CD14-positive monocyte (primary cell): ENCODE results near the gene TGFBR1. TPM values are rescaled to one million over a fixed set of nuclear protein-coding genes. Genes with fewer than 3 reads are reported as not detected.

Experiments
- DNase-seq, 3 donors: peaks; one replicate each; pipeline ENCODE4 v3.0.0-alpha.2; 2011 to 2022
- H2AFZ ChIP-seq: 2 replicates; pipeline ENCODE4 v1.6.0; 2012; ENCODE audit warnings: mild to moderate bottlenecking, low read depth, low read length, inconsistent platforms; ENCODE audit not compliant: insufficient read depth, poor library complexity, severe bottlenecking
- H3K27ac ChIP-seq, 2 donors: 1 replicate in 1 of 2; 2 replicates in 1 of 2; pipeline ENCODE4 v1.5.1; 2012 to 2013; ENCODE audit warnings: low read length in 2 of 2, control low read depth in 1 of 2, inconsistent platforms in 1 of 2, low read depth in 1 of 2, mild to moderate bottlenecking in 1 of 2
- H3K27me3 ChIP-seq, 2 donors: one replicate each; pipeline versions ENCODE4 v1.6.0 to v1.6.1; 2011 to 2013; ENCODE audit warnings: low read length in 2 of 2; ENCODE audit not compliant: control insufficient read depth in 2 of 2, insufficient read depth in 2 of 2
- H3K36me3 ChIP-seq, 2 donors: replicated peaks in 1 of 2; 1 replicate in 1 of 2; 2 replicates in 1 of 2; pipeline versions ENCODE4 v1.5.1 to v1.6.1; 2012 to 2013; ENCODE audit warnings: low read length in 2 of 2, control low read depth in 1 of 2, inconsistent platforms in 1 of 2, mild to moderate bottlenecking in 1 of 2; ENCODE audit not compliant: insufficient read depth in 2 of 2, control insufficient read depth in 1 of 2
- H3K4me1 ChIP-seq, 2 donors: 1 replicate in 1 of 2; 2 replicates in 1 of 2; pipeline versions ENCODE4 v1.5.1 to v1.6.1; 2012 to 2013; ENCODE audit warnings: low read length in 2 of 2, control low read depth in 1 of 2, inconsistent platforms in 1 of 2, mild to moderate bottlenecking in 1 of 2, moderate library complexity in 1 of 2; ENCODE audit not compliant: insufficient read depth in 2 of 2, control insufficient read depth in 1 of 2
- H3K4me2 ChIP-seq: replicated peaks from 2 replicates; pipeline ENCODE3; 2012; ENCODE audit warnings: low read length, moderate library complexity, mild to moderate bottlenecking; ENCODE audit not compliant: poor library complexity, severe bottlenecking; ENCODE audit errors: extremely low read depth
- H3K4me3 ChIP-seq, 3 experiments: fragments of 200-600 bp in 1 of 3; sonication (generic) in 1 of 3; replicated peaks in 1 of 3; 1 replicate in 2 of 3; 2 replicates in 1 of 3; pipeline ENCODE4 v1.5.1; 2011 to 2013; ENCODE audit warnings: low read length in 3 of 3, mild to moderate bottlenecking in 3 of 3, control low read depth in 2 of 3, low read depth in 2 of 3, inconsistent platforms in 1 of 3, moderate library complexity in 1 of 3
- H3K79me2 ChIP-seq: 2 replicates; pipeline ENCODE4 v1.6.0; 2012; ENCODE audit warnings: mild to moderate bottlenecking, control low read depth, inconsistent platforms, low read length, moderate library complexity; ENCODE audit not compliant: insufficient read depth
- H3K9ac ChIP-seq: 2 replicates; pipeline ENCODE4 v1.6.0; 2017; ENCODE audit warnings: low read length, mild to moderate bottlenecking; ENCODE audit not compliant: insufficient read depth, poor library complexity, severe bottlenecking
- H3K9me3 ChIP-seq, 2 donors: replicated peaks in 1 of 2; 1 replicate in 1 of 2; 2 replicates in 1 of 2; pipeline versions ENCODE4 v1.5.1 to v1.6.1; 2012 to 2013; ENCODE audit warnings: low read length in 2 of 2, control low read depth in 1 of 2; ENCODE audit not compliant: control insufficient read depth in 1 of 2, insufficient read depth in 1 of 2
- H4K20me1 ChIP-seq: 2 replicates; pipeline ENCODE4 v1.6.0; 2012; ENCODE audit warnings: mild to moderate bottlenecking, low read length, control low read depth, moderate library complexity; ENCODE audit not compliant: insufficient read depth
- H3K27ac Mint-ChIP-seq, 7 donors: one replicate each; pipeline ENCODE4 v1.8.0; 2020; ENCODE audit warnings: mild to moderate bottlenecking in 7 of 7, mixed read lengths in 7 of 7, moderate library complexity in 6 of 7, inconsistent platforms in 2 of 7
- H3K27me3 Mint-ChIP-seq, 3 donors: one replicate each; pipeline ENCODE4 v1.8.0; 2021 to 2022; ENCODE audit warnings: low read depth in 3 of 3, mild to moderate bottlenecking in 3 of 3, mixed read lengths in 3 of 3, moderate library complexity in 3 of 3, inconsistent platforms in 1 of 3
- H3K36me3 Mint-ChIP-seq, 2 donors: one replicate each; pipeline ENCODE4 v1.8.0; 2020; ENCODE audit warnings: mixed read lengths in 2 of 2, inconsistent platforms in 1 of 2, mild to moderate bottlenecking in 1 of 2
- H3K4me1 Mint-ChIP-seq: one replicate; pipeline ENCODE4 v1.8.0; 2020; ENCODE audit warnings: mild to moderate bottlenecking, mixed read lengths
- H3K4me3 Mint-ChIP-seq, 2 donors: one replicate each; pipeline ENCODE4 v1.8.0; 2020; ENCODE audit warnings: mild to moderate bottlenecking in 2 of 2, mixed read lengths in 2 of 2, moderate library complexity in 1 of 2
- H3K9me3 Mint-ChIP-seq, 7 donors: one replicate each; pipeline ENCODE4 v1.8.0; 2020 to 2022; ENCODE audit warnings: mixed read lengths in 7 of 7, mild to moderate bottlenecking in 6 of 7, moderate library complexity in 6 of 7, inconsistent platforms in 2 of 7
- WGBS: methylation state at CpG from one replicate; pipeline ENCODE4 v1.1.5; 2013; ENCODE audit warnings: missing lambda C conversion rate; ENCODE audit not compliant: insufficient coverage; 5-methylcytosine and 5-hydroxymethylcytosine counted together
- intact Hi-C, 2 donors: fragments of 100-400 bp; cut with micrococcal nuclease; formaldehyde crosslinking; loops; one replicate each; pipeline versions ENCODE4 v1.15.0 to v1.15.1; 2023
- polyA plus RNA-seq, 3 donors: library from polyadenylated mRNA; depleted of rRNA in 1 of 3; unstranded in 2 of 3; stranded (reverse) in 1 of 3; fragments of 300-500 nt in 2 of 3; fragments of >200 nt in 1 of 3; fragmentation: Illumina TruSeq in 2 of 3; gene quantifications; 1 replicate in 2 of 3; 2 replicates in 1 of 3; pipeline ENCODE4 v1.2.3, GENCODE V29; 2012 to 2021
- small RNA-seq: library from RNA; depleted of rRNA; stranded (forward); fragments of <200 nt; gene quantifications from one replicate; pipeline ENCODE3, GENCODE V24; 2012; ENCODE audit warnings: low read depth; ENCODE audit not compliant: insufficient read length
- TF ChIP-seq, protein P1 (sequence below): fragments of 200-600 bp; IDR thresholded peaks from one replicate; pipeline ENCODE4 v1.8.0; 2022; ENCODE audit warnings: antibody characterized with exemption, mild to moderate bottlenecking

Gene TGFBR1
- polyA plus RNA-seq, 3 donors = 10.7 to 26.8 (median 25.0) TPM

- Mint-ChIP-seq H3K9me3 (peaks cover 0 to 4% (median 0%) of the 10 kb centered on the region in 7 donors), H3K4me3 (no peak overlapping the region), H3K4me1 (peaks cover 5% of the 10 kb centered on the region), H3K27me3 (peaks cover 0 to 7% (median 3%) of the 10 kb centered on the region in 3 donors), H3K36me3 (no peaks in the 10 kb centered on the region), H3K27ac (peak overlapping the region in 2 of 7 donors; percentile 0 to 17)
- TF ChIP-seq, protein P1, sequence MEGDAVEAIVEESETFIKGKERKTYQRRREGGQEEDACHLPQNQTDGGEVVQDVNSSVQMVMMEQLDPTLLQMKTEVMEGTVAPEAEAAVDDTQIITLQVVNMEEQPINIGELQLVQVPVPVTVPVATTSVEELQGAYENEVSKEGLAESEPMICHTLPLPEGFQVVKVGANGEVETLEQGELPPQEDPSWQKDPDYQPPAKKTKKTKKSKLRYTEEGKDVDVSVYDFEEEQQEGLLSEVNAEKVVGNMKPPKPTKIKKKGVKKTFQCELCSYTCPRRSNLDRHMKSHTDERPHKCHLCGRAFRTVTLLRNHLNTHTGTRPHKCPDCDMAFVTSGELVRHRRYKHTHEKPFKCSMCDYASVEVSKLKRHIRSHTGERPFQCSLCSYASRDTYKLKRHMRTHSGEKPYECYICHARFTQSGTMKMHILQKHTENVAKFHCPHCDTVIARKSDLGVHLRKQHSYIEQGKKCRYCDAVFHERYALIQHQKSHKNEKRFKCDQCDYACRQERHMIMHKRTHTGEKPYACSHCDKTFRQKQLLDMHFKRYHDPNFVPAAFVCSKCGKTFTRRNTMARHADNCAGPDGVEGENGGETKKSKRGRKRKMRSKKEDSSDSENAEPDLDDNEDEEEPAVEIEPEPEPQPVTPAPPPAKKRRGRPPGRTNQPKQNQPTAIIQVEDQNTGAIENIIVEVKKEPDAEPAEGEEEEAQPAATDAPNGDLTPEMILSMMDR = no peak
- Histone ChIP-seq H3K4me2 (no peak overlapping the region), H4K20me1 (no peaks in the 10 kb centered on the region), H3K79me2 (no peaks in the 10 kb centered on the region), H2AFZ (no peak overlapping the region), H3K27me3 (no peaks in the 10 kb centered on the region), H3K36me3 (no peaks in the 10 kb centered on the region), H3K9ac (no peak overlapping the region), H3K27ac (no peak overlapping the region), H3K4me1 (no peaks in the 10 kb centered on the region), H3K4me3 (no peak overlapping the region), H3K9me3 (no peaks in the 10 kb centered on the region)
- 92% methylated on average over 7 of the region's 8 CpGs for WGBS
- DNase-seq = no peak
- intact Hi-C loops = loop anchor here in 1 of 2 donors (10.0 kb wide), 1 partner anchor 45 kb away; no protein-coding TSS in a partner anchor
Measured at GRCh38 chr9:99199938-99200539, 95.1 kb downstream of the TGFBR1 start.

GRCh38 chr9:99201603-99202002, 96.7 kb downstream of the TGFBR1 start:
- Mint-ChIP-seq H3K27ac (no peak overlapping the region), H3K27me3 (peaks cover 0 to 6% (median 3%) of the 10 kb centered on the region in 3 donors), H3K9me3 (peaks cover 0 to 4% (median 0%) of the 10 kb centered on the region in 7 donors), H3K4me1 (peaks cover 5% of the 10 kb centered on the region), H3K4me3 (no peak overlapping the region), H3K36me3 (no peaks in the 10 kb centered on the region)
- Histone ChIP-seq H3K79me2 (no peaks in the 10 kb centered on the region), H3K9ac (no peak overlapping the region), H4K20me1 (no peaks in the 10 kb centered on the region), H2AFZ (no peak overlapping the region), H3K4me2 (no peak overlapping the region), H3K4me1 (no peaks in the 10 kb centered on the region), H3K36me3 (no peaks in the 10 kb centered on the region), H3K4me3 (no peak overlapping the region), H3K27ac (no peak overlapping the region), H3K9me3 (no peaks in the 10 kb centered on the region), H3K27me3 (no peaks in the 10 kb centered on the region)
- intact Hi-C loops = no loop called here
- no peak for DNase-seq
- TF ChIP-seq, protein P1 = no peak
- 100% methylated on average over 2 of the region's 5 CpGs for WGBS

Small RNA genes within 50 kb of the gene (small RNA-seq; reads per million reads assigned to genes)
- gene RN7SL794P = not detected
- gene RNA5SP290 = not detected

Other genes starting within 250 kb of the TGFBR1 start
- gene COL15A1, start 161.2 kb upstream of the TGFBR1 start, polyA plus RNA-seq = under 1 TPM; 0.03 to 0.14 (median 0.11) TPM
- gene ALG2, start 116.8 kb downstream of the TGFBR1 start, polyA plus RNA-seq = 10 to 100 TPM; 15.9 to 25.5 (median 23.6) TPM
- gene SEC61B, start 117.2 kb downstream of the TGFBR1 start, polyA plus RNA-seq = 100 to 1,000 TPM; 117 to 443 (median 421) TPM